Adipocyte (in vitro differentiated cells): ENCODE measurements around the gene DAAM1.

ENCODE experiments used
- DNase-seq: peaks from one replicate; pipeline ENCODE4 v3.0.0-alpha.2; 2015; ENCODE audit warnings: low read depth
- H3K27me3 ChIP-seq: replicated peaks from 2 replicates; pipeline ENCODE4 v1.7.0; 2013; ENCODE audit warnings: mild to moderate bottlenecking, low read length, moderate library complexity; ENCODE audit not compliant: control insufficient read depth, insufficient read depth
- H3K36me3 ChIP-seq: 2 replicates; pipeline ENCODE4 v1.7.0; 2013; ENCODE audit warnings: low read length, mild to moderate bottlenecking, moderate library complexity; ENCODE audit not compliant: control insufficient read depth, insufficient read depth, severe bottlenecking
- H3K4me1 ChIP-seq: 2 replicates; pipeline ENCODE4 v1.7.0; 2013; ENCODE audit warnings: mild to moderate bottlenecking, low read length, moderate library complexity; ENCODE audit not compliant: control insufficient read depth, insufficient read depth
- H3K4me3 ChIP-seq: 2 replicates; pipeline ENCODE4 v1.7.0; 2013; ENCODE audit warnings: mild to moderate bottlenecking, low read length, moderate library complexity
- H3K9ac ChIP-seq: 2 replicates; pipeline ENCODE4 v1.7.0; 2013; ENCODE audit warnings: mild to moderate bottlenecking, low read length, moderate library complexity
- H3K9me3 ChIP-seq: 2 replicates; pipeline ENCODE4 v1.7.0; 2013; ENCODE audit warnings: mild to moderate bottlenecking, low read length, moderate library complexity; ENCODE audit not compliant: control insufficient read depth

The DAAM1 gene

GRCh38 chr14:59224341-59224740, 35.9 kb downstream of the DAAM1 start:
- Histone ChIP-seq H3K9ac (no peak overlapping the region), H3K36me3 (no peaks in the 10 kb centered on the region), H3K4me1 (peaks cover 21% of the 10 kb centered on the region), H3K9me3 (no peaks in the 10 kb centered on the region), H3K27me3 (no peaks in the 10 kb centered on the region), H3K4me3 (no peak overlapping the region)
- no peak for DNase-seq

- no peak for DNase-seq
- Histone ChIP-seq H3K4me3 (no peak overlapping the region), H3K9me3 (no peaks in the 10 kb centered on the region), H3K36me3 (no peaks in the 10 kb centered on the region), H3K4me1 (peaks cover 21% of the 10 kb centered on the region), H3K9ac (no peak overlapping the region), H3K27me3 (no peaks in the 10 kb centered on the region)
These were observed 36.8 kb downstream of the DAAM1 start for GRCh38 chr14:59225281-59225680.

GRCh38 chr14:59228421-59228820, 40.0 kb downstream of the DAAM1 start:
- peaks cover 11% of the 10 kb centered on the region for H3K4me1 ChIP-seq
- no peak overlapping the region for H3K4me3 ChIP-seq
- no peaks in the 10 kb centered on the region for H3K36me3 ChIP-seq
- H3K27me3 ChIP-seq, result no peaks in the 10 kb centered on the region
- no peak overlapping the region for H3K9ac ChIP-seq
- H3K9me3 ChIP-seq, result no peaks in the 10 kb centered on the region
- peak; percentile 76 for DNase-seq

- no peaks in the 10 kb centered on the region for H3K9me3 ChIP-seq
- H3K4me1 ChIP-seq, result peaks cover 11% of the 10 kb centered on the region
- H3K9ac ChIP-seq, result no peak overlapping the region
- no peaks in the 10 kb centered on the region for H3K36me3 ChIP-seq
- DNase-seq, result no peak
- no peaks in the 10 kb centered on the region for H3K27me3 ChIP-seq
- H3K4me3 ChIP-seq, result no peak overlapping the region
These were observed 41.4 kb downstream of the DAAM1 start for GRCh38 chr14:59229653-59230406.

- no peaks in the 10 kb centered on the region for H3K9me3 ChIP-seq
- peaks cover 7% of the 10 kb centered on the region for H3K4me1 ChIP-seq
- no peaks in the 10 kb centered on the region for H3K27me3 ChIP-seq
- H3K9ac ChIP-seq, result no peak overlapping the region
- no peaks in the 10 kb centered on the region for H3K36me3 ChIP-seq
- no peak for DNase-seq
- H3K4me3 ChIP-seq, result no peak overlapping the region
These were observed 47.7 kb downstream of the DAAM1 start for GRCh38 chr14:59236195-59236594.

GRCh38 chr14:59238216-59238615, 49.7 kb downstream of the DAAM1 start:
- Histone ChIP-seq H3K4me3 (no peak overlapping the region), H3K9me3 (no peaks in the 10 kb centered on the region), H3K9ac (no peak overlapping the region), H3K4me1 (peaks cover 9% of the 10 kb centered on the region), H3K27me3 (no peaks in the 10 kb centered on the region), H3K36me3 (no peaks in the 10 kb centered on the region)
- DNase-seq, result no peak

- no peak for DNase-seq
- peaks cover 9% of the 10 kb centered on the region for H3K4me1 ChIP-seq
- no peak overlapping the region for H3K9ac ChIP-seq
- no peaks in the 10 kb centered on the region for H3K36me3 ChIP-seq
- no peaks in the 10 kb centered on the region for H3K27me3 ChIP-seq
- H3K4me3 ChIP-seq, result no peak overlapping the region
- H3K9me3 ChIP-seq, result no peaks in the 10 kb centered on the region
These were observed 50.6 kb downstream of the DAAM1 start for GRCh38 chr14:59239022-59239421.

GRCh38 chr14:59240356-59240755, 51.9 kb downstream of the DAAM1 start:
- Histone ChIP-seq H3K4me1 (peaks cover 9% of the 10 kb centered on the region), H3K9ac (no peak overlapping the region), H3K36me3 (no peaks in the 10 kb centered on the region), H3K9me3 (no peaks in the 10 kb centered on the region), H3K27me3 (no peaks in the 10 kb centered on the region), H3K4me3 (no peak overlapping the region)
- no peak for DNase-seq

- Histone ChIP-seq H3K27me3 (no peaks in the 10 kb centered on the region), H3K36me3 (no peaks in the 10 kb centered on the region), H3K9me3 (no peaks in the 10 kb centered on the region), H3K4me1 (peaks cover 8% of the 10 kb centered on the region), H3K9ac (no peak overlapping the region), H3K4me3 (no peak overlapping the region)
- no peak for DNase-seq
These were observed 52.7 kb downstream of the DAAM1 start for GRCh38 chr14:59241121-59241520.

GRCh38 chr14:59243174-59243573, 54.7 kb downstream of the DAAM1 start:
- Histone ChIP-seq H3K27me3 (no peaks in the 10 kb centered on the region), H3K9ac (no peak overlapping the region), H3K36me3 (no peaks in the 10 kb centered on the region), H3K4me1 (peaks cover 6% of the 10 kb centered on the region), H3K9me3 (no peaks in the 10 kb centered on the region), H3K4me3 (no peak overlapping the region)
- DNase-seq, result no peak

- Histone ChIP-seq H3K4me1 (peaks cover 10% of the 10 kb centered on the region), H3K4me3 (no peak overlapping the region), H3K9me3 (no peaks in the 10 kb centered on the region), H3K36me3 (no peaks in the 10 kb centered on the region), H3K27me3 (no peaks in the 10 kb centered on the region), H3K9ac (no peak overlapping the region)
- DNase-seq, result no peak
These were observed 56.1 kb downstream of the DAAM1 start for GRCh38 chr14:59244581-59244980.

- Histone ChIP-seq H3K9ac (no peak overlapping the region), H3K9me3 (no peaks in the 10 kb centered on the region), H3K4me3 (no peak overlapping the region), H3K4me1 (peaks cover 10% of the 10 kb centered on the region), H3K36me3 (no peaks in the 10 kb centered on the region), H3K27me3 (no peaks in the 10 kb centered on the region)
- DNase-seq, result no peak
These were observed 57.4 kb downstream of the DAAM1 start for GRCh38 chr14:59245809-59246295.
